GM19395 (cell line): Measurements from ENCODE around the gene ALG11.
A peak's percentile ranks its signal among the peaks of the same experiment; 100 is the strongest.
"Not testable (repeated sequence)": the region's sequence is repeated elsewhere in the genome, so short reads cannot be mapped to it uniquely, and the experiment has no call there.

ENCODE experiments used
- ATAC-seq: cut with Tn5 transposase; IDR thresholded peaks from one replicate; pipeline ENCODE4 v1.9.1; 2021; ENCODE audit warnings: mild to moderate bottlenecking, moderate library complexity; ENCODE audit not compliant: unreplicated experiment

Gene ALG11

GRCh38 chr13:52011632-52012511, at the start of gene ALG11:
ALG11 (plus strand) TSS chr13:52012398; CDS start chr13:52012419, 21 bp downstream.
- ATAC-seq = peak; percentile 99

GRCh38 chr13:51966186-51966585, 46.0 kb upstream of the ALG11 start:
- ATAC-seq = no peak

- ATAC-seq = no peak
These were observed 44.4 kb upstream of the ALG11 start for GRCh38 chr13:51967482-51968446.

GRCh38 chr13:51970349-51970748, 41.8 kb upstream of the ALG11 start:
- ATAC-seq = no peak

GRCh38 chr13:51971520-51972426, 40.4 kb upstream of the ALG11 start:
- no peak for ATAC-seq

- no peak for ATAC-seq
These were observed 37.7 kb upstream of the ALG11 start for GRCh38 chr13:51974482-51974881.

GRCh38 chr13:51976423-51976822, 35.8 kb upstream of the ALG11 start:
- ATAC-seq = no peak

GRCh38 chr13:51976890-51977289, 35.3 kb upstream of the ALG11 start:
- ATAC-seq = no peak

GRCh38 chr13:51977625-51978024, 34.6 kb upstream of the ALG11 start:
- no peak for ATAC-seq

GRCh38 chr13:51978796-51979556, 33.2 kb upstream of the ALG11 start:
- ATAC-seq = no peak

- ATAC-seq = no peak
These were observed 31.3 kb upstream of the ALG11 start for GRCh38 chr13:51980908-51981307.

GRCh38 chr13:51981355-51981754, 30.8 kb upstream of the ALG11 start:
- ATAC-seq = no peak

GRCh38 chr13:51983292-51983691, 28.9 kb upstream of the ALG11 start:
- ATAC-seq = not testable (repeated sequence)

GRCh38 chr13:51984904-51985303, 27.3 kb upstream of the ALG11 start:
- not testable (repeated sequence) for ATAC-seq

- no peak for ATAC-seq
These were observed 23.1 kb upstream of the ALG11 start for GRCh38 chr13:51988988-51989618.

- ATAC-seq = no peak
These were observed 18.5 kb upstream of the ALG11 start for GRCh38 chr13:51993713-51994112.

- no peak for ATAC-seq
These were observed 16.3 kb upstream of the ALG11 start for GRCh38 chr13:51995677-51996551.

- no peak for ATAC-seq
These were observed 15.6 kb upstream of the ALG11 start for GRCh38 chr13:51996641-51997040.
